ENCODE results near the gene PLAC8L1. TPM values are rescaled to one million over a fixed set of nuclear protein-coding genes. Genes with fewer than 3 reads are reported as not detected.

PLAC8L1 gene
- total RNA-seq, 1 experiment from 2014 or later, result 0.52 TPM

DNA sequence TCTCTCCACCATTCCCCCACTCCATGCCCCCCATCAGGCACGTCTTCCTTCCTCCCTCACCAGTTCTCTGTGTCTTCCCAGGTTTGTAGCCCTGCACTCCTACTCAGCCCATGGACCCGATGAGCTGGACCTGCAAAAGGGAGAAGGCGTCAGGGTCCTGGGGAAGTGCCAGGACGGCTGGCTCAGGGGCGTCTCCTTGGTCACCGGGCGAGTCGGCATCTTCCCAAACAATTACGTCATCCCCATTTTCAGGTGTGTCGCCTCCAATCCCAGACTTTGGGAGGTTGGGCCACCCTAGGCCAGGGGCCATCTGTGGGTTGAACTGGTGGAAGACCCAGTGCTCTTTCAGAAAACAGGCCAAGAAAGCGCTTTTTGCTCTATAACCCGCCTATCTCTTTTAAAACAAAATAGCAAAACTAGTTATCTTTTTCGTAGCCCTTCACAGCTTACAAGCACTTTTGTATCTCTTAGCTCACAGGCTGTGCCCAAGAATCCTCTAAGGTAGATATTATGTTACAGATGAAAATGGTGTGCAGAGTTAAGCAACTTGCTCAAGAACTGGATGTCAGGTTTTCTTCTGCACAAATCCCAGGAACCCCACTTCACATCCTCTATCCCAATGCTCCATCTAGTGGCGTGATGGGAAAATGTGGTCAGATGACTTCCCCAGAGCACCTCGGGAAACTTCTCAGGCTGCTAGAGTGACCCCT is 56.2 kb downstream of the PLAC8L1 start:
- H2AK5ac ChIP-seq (ENCODE audit: insufficient read length, low read length), result no peak overlapping the region
- H4K91ac ChIP-seq (ENCODE audit: insufficient read length, low read depth, low read length), result no peak overlapping the region
- H3K18ac ChIP-seq (ENCODE audit: insufficient read length, low read depth, low read length), result no peak overlapping the region
- no peak overlapping the region for H3K14ac ChIP-seq (ENCODE audit: insufficient read depth, low read length)
- no peaks in the 10 kb centered on the region for H3K79me1 ChIP-seq (ENCODE audit: insufficient read depth, low read depth, low read length, poor library complexity, severe bottlenecking)
- Mint-ChIP-seq H3K4me3 (no peak overlapping the region), H3K4me1 (peaks cover 10 to 12% of the 10 kb centered on the region in 2 experiments), H3K27me3 (ENCODE audit: low read depth) (no peaks in the 10 kb centered on the region), H3K27ac (peak overlapping the region in 2 of 3 experiments; percentile 1 to 88; a peak in 2 of 7 replicates), H3K36me3 (ENCODE audit: insufficient read depth in 1 of 3, low read depth in 3 of 3) (no peaks in the 10 kb centered on the region), H3K9me3 (no peaks in the 10 kb centered on the region)
- no peak overlapping the region for H3K56ac ChIP-seq (ENCODE audit: insufficient read length, low read depth, low read length)
- TF ChIP-seq, protein P1, sequence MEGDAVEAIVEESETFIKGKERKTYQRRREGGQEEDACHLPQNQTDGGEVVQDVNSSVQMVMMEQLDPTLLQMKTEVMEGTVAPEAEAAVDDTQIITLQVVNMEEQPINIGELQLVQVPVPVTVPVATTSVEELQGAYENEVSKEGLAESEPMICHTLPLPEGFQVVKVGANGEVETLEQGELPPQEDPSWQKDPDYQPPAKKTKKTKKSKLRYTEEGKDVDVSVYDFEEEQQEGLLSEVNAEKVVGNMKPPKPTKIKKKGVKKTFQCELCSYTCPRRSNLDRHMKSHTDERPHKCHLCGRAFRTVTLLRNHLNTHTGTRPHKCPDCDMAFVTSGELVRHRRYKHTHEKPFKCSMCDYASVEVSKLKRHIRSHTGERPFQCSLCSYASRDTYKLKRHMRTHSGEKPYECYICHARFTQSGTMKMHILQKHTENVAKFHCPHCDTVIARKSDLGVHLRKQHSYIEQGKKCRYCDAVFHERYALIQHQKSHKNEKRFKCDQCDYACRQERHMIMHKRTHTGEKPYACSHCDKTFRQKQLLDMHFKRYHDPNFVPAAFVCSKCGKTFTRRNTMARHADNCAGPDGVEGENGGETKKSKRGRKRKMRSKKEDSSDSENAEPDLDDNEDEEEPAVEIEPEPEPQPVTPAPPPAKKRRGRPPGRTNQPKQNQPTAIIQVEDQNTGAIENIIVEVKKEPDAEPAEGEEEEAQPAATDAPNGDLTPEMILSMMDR (conservative IDR thresholded peaks at IDR 0.05), result peak; percentile 84
- no peaks in the 10 kb centered on the region for H3K4me1 ChIP-seq (ENCODE audit: insufficient read depth, low read length)
- H3K27me3 ChIP-seq (ENCODE audit: insufficient read depth, low read length), result no peaks in the 10 kb centered on the region
- no peak overlapping the region for H3T11ph ChIP-seq (ENCODE audit: low read length)
- no peak overlapping the region for H2BK120ac ChIP-seq (ENCODE audit: low read depth, low read length, poor library complexity, severe bottlenecking)
- peak; percentile 68 for DNase-seq
- H3K9ac ChIP-seq (ENCODE audit: extremely low read depth, insufficient read length, low read length), result no peak overlapping the region
- no peaks in the 10 kb centered on the region for H3K9me3 ChIP-seq (ENCODE audit: control insufficient read depth, low read depth, low read length)
- H2BK15ac ChIP-seq (ENCODE audit: low read depth, low read length), result no peak overlapping the region; the same call in 1 of the 2 replicates
- H4K20me1 ChIP-seq (ENCODE audit: control insufficient read depth, insufficient read depth, insufficient read length), result no peaks in the 10 kb centered on the region
- H2BK20ac ChIP-seq (ENCODE audit: low read depth, low read length, poor library complexity, severe bottlenecking), result no peak overlapping the region
- H3K27ac ChIP-seq (ENCODE audit: insufficient read length, low read depth, low read length), result no peak overlapping the region
- H2BK5ac ChIP-seq (ENCODE audit: insufficient read length, low read length), result no peak overlapping the region
- no peak overlapping the region for H3K4ac ChIP-seq (ENCODE audit: low read depth, low read length)
- H3K4me2 ChIP-seq (ENCODE audit: insufficient read depth, insufficient read length, low read length), result no peak overlapping the region
- no peak overlapping the region for H2BK12ac ChIP-seq (ENCODE audit: insufficient read length, low read depth, low read length)
- no peak overlapping the region for H4K8ac ChIP-seq (replicated peaks; ENCODE audit: insufficient read length, low read depth, low read length)
- no peaks in the 10 kb centered on the region for H3K79me2 ChIP-seq (ENCODE audit: insufficient read depth, low read length)
- H4K5ac ChIP-seq (ENCODE audit: insufficient read length, low read depth, low read length), result no peak overlapping the region
- no peaks in the 10 kb centered on the region for H3K23me2 ChIP-seq (ENCODE audit: insufficient read length, low read depth, low read length, poor library complexity, severe bottlenecking)
- H3K23ac ChIP-seq (ENCODE audit: insufficient read length, low read depth, low read length), result no peak overlapping the region
- no CpG with 5 or more reads among the region's 15 CpGs for WGBS (ENCODE audit: extremely low coverage, insufficient read length, low lambda C conversion rate)
- no peak overlapping the region for H2AFZ ChIP-seq (ENCODE audit: low read length)
